Duodenal mucosa (tissue), 2 donors: ENCODE results near the gene POU2AF2.
A peak's percentile ranks its signal among the peaks of the same experiment; 100 is the strongest.
"Not testable (repeated sequence)": the region's sequence is repeated elsewhere in the genome, so short reads cannot be mapped to it uniquely, and the experiment has no call there.

ENCODE experiments used
- H3K27ac ChIP-seq: one replicate; pipeline ENCODE4 v1.7.0; 2013; ENCODE audit warnings: low read depth, low read length
- H3K27me3 ChIP-seq, 2 donors: one replicate each; pipeline ENCODE4 v1.7.0; 2013; ENCODE audit warnings: low read length in 2 of 2, control low read depth in 1 of 2; ENCODE audit not compliant: insufficient read depth in 2 of 2, control insufficient read depth in 1 of 2
- H3K36me3 ChIP-seq, 2 donors: one replicate each; pipeline ENCODE4 v1.7.0; 2013; ENCODE audit warnings: low read length in 2 of 2, control low read depth in 1 of 2; ENCODE audit not compliant: insufficient read depth in 2 of 2, control insufficient read depth in 1 of 2
- H3K4me1 ChIP-seq, 2 donors: one replicate each; pipeline ENCODE4 v1.7.0; 2013; ENCODE audit warnings: low read length in 2 of 2, control low read depth in 1 of 2; ENCODE audit not compliant: insufficient read depth in 2 of 2, control insufficient read depth in 1 of 2
- H3K4me3 ChIP-seq, 2 donors: one replicate each; pipeline ENCODE4 v1.7.0; 2013; ENCODE audit warnings: low read length in 2 of 2, low read depth in 1 of 2
- H3K9ac ChIP-seq, 2 donors: one replicate each; pipeline ENCODE4 v1.7.0; 2013; ENCODE audit warnings: low read length in 2 of 2, low read depth in 1 of 2
- H3K9me3 ChIP-seq, 2 donors: one replicate each; pipeline ENCODE4 v1.7.0; 2013; ENCODE audit warnings: low read length in 2 of 2, control low read depth in 1 of 2; ENCODE audit not compliant: control insufficient read depth in 1 of 2

The POU2AF2 gene

GRCh38 chr11:111221936-111222335 lies 23.6 kb upstream of the POU2AF2 start:
- not testable (repeated sequence) for H3K9me3 ChIP-seq, H3K36me3 ChIP-seq, H3K27me3 ChIP-seq, H3K9ac ChIP-seq, H3K4me1 ChIP-seq, H3K4me3 ChIP-seq, H3K27ac ChIP-seq

GRCh38 chr11:111222821-111223455 lies 22.6 kb upstream of the POU2AF2 start:
- H3K9ac ChIP-seq, H3K27me3 ChIP-seq, H3K36me3 ChIP-seq, H3K27ac ChIP-seq, H3K9me3 ChIP-seq, H3K4me3 ChIP-seq, H3K4me1 ChIP-seq: not testable (repeated sequence)

GRCh38 chr11:111225881-111226280 lies 19.6 kb upstream of the POU2AF2 start:
- Histone ChIP-seq H3K9ac (no peak overlapping the region), H3K4me1 (peaks cover 3 to 7% of the 10 kb centered on the region in 2 donors), H3K4me3 (no peak overlapping the region), H3K27ac (no peak overlapping the region), H3K27me3 (no peaks in the 10 kb centered on the region), H3K36me3 (no peaks in the 10 kb centered on the region), H3K9me3 (no peaks in the 10 kb centered on the region)

- Histone ChIP-seq H3K9me3 (no peaks in the 10 kb centered on the region), H3K27me3 (no peaks in the 10 kb centered on the region), H3K4me1 (peaks cover 3 to 12% of the 10 kb centered on the region in 2 donors), H3K9ac (no peak overlapping the region), H3K4me3 (no peak overlapping the region), H3K36me3 (no peaks in the 10 kb centered on the region), H3K27ac (no peak overlapping the region)
These were observed 15.9 kb upstream of the POU2AF2 start for GRCh38 chr11:111229604-111230003.

- Histone ChIP-seq H3K9me3 (no peaks in the 10 kb centered on the region), H3K4me1 (peaks cover 3 to 12% of the 10 kb centered on the region in 2 donors), H3K27ac (no peak overlapping the region), H3K36me3 (no peaks in the 10 kb centered on the region), H3K9ac (no peak overlapping the region), H3K4me3 (peak overlapping the region in 1 of 2 donors; percentile 89), H3K27me3 (no peaks in the 10 kb centered on the region)
These were observed 15.4 kb upstream of the POU2AF2 start for GRCh38 chr11:111230122-111230465.

GRCh38 chr11:111231836-111232235 lies 13.7 kb upstream of the POU2AF2 start:
- Histone ChIP-seq H3K27me3 (no peaks in the 10 kb centered on the region), H3K9me3 (no peaks in the 10 kb centered on the region), H3K27ac (no peak overlapping the region), H3K36me3 (no peaks in the 10 kb centered on the region), H3K4me1 (peaks cover 3 to 16% of the 10 kb centered on the region in 2 donors), H3K4me3 (no peak overlapping the region), H3K9ac (no peak overlapping the region)

GRCh38 chr11:111236383-111236782 lies 9.1 kb upstream of the POU2AF2 start:
- H3K27ac ChIP-seq: no peak overlapping the region
- H3K36me3 ChIP-seq: no peaks in the 10 kb centered on the region
- H3K4me1 ChIP-seq: peaks cover 0 to 4% of the 10 kb centered on the region in 2 donors
- no peaks in the 10 kb centered on the region for H3K27me3 ChIP-seq
- H3K4me3 ChIP-seq: peak overlapping the region in 1 of 2 donors; percentile 10
- H3K9me3 ChIP-seq: no peaks in the 10 kb centered on the region
- H3K9ac ChIP-seq: no peak overlapping the region

GRCh38 chr11:111237926-111238325 lies 7.6 kb upstream of the POU2AF2 start:
- no peak overlapping the region for H3K9ac ChIP-seq
- H3K36me3 ChIP-seq: no peaks in the 10 kb centered on the region
- no peak overlapping the region for H3K27ac ChIP-seq
- no peaks in the 10 kb centered on the region for H3K27me3 ChIP-seq
- peaks cover 0 to 4% of the 10 kb centered on the region in 2 donors for H3K4me1 ChIP-seq
- H3K9me3 ChIP-seq: no peaks in the 10 kb centered on the region
- no peak overlapping the region for H3K4me3 ChIP-seq

GRCh38 chr11:111246956-111247355 lies 1.4 kb downstream of the POU2AF2 start:
- Histone ChIP-seq H3K9me3 (no peaks in the 10 kb centered on the region), H3K9ac (no peak overlapping the region), H3K36me3 (no peaks in the 10 kb centered on the region), H3K27ac (no peak overlapping the region), H3K4me1 (no peaks in the 10 kb centered on the region), H3K27me3 (peaks cover 0 to 3% of the 10 kb centered on the region in 2 donors), H3K4me3 (no peak overlapping the region)

- Histone ChIP-seq H3K4me3 (no peak overlapping the region), H3K9me3 (no peaks in the 10 kb centered on the region), H3K4me1 (no peaks in the 10 kb centered on the region), H3K9ac (no peak overlapping the region), H3K36me3 (no peaks in the 10 kb centered on the region), H3K27ac (no peak overlapping the region), H3K27me3 (no peaks in the 10 kb centered on the region)
These were observed 5.4 kb downstream of the POU2AF2 start for GRCh38 chr11:111250936-111251335.

GRCh38 chr11:111253131-111253530 lies 7.6 kb downstream of the POU2AF2 start:
- no peaks in the 10 kb centered on the region for H3K4me1 ChIP-seq

More at GRCh38 chr11:111253131-111253530, 7.6 kb downstream of the POU2AF2 start:
- no peak overlapping the region for H3K9ac ChIP-seq
- H3K36me3 ChIP-seq: no peaks in the 10 kb centered on the region
- no peak overlapping the region for H3K4me3 ChIP-seq
- H3K27me3 ChIP-seq: no peaks in the 10 kb centered on the region
- no peak overlapping the region for H3K27ac ChIP-seq
- H3K9me3 ChIP-seq: no peaks in the 10 kb centered on the region
